Measurements from ENCODE around the gene STXBP5. TPM values are rescaled to one million over a fixed set of nuclear protein-coding genes. Genes with fewer than 3 reads are reported as not detected.

Gene STXBP5
- total and polyA plus RNA-seq, 2 donors (not counting 1 experiment from before 2014, with no cell fraction given) = 4.6 to 24.1 TPM

GRCh38 chr6:147169529-147169928 lies 34.7 kb upstream of the STXBP5 start:
- no peaks in the 10 kb centered on the region for H3K4me1 ChIP-seq (ENCODE audit: control insufficient read depth in 2 of 2, insufficient read depth in 2 of 2, low read length in 2 of 2)
- TF ChIP-seq, protein P1, sequence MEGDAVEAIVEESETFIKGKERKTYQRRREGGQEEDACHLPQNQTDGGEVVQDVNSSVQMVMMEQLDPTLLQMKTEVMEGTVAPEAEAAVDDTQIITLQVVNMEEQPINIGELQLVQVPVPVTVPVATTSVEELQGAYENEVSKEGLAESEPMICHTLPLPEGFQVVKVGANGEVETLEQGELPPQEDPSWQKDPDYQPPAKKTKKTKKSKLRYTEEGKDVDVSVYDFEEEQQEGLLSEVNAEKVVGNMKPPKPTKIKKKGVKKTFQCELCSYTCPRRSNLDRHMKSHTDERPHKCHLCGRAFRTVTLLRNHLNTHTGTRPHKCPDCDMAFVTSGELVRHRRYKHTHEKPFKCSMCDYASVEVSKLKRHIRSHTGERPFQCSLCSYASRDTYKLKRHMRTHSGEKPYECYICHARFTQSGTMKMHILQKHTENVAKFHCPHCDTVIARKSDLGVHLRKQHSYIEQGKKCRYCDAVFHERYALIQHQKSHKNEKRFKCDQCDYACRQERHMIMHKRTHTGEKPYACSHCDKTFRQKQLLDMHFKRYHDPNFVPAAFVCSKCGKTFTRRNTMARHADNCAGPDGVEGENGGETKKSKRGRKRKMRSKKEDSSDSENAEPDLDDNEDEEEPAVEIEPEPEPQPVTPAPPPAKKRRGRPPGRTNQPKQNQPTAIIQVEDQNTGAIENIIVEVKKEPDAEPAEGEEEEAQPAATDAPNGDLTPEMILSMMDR (IDR thresholded peaks at IDR 0.05) = no peak
- no peak for TF ChIP-seq EZH2 (IDR thresholded peaks at IDR 0.05; ENCODE audit: borderline replicate concordance, insufficient read depth, low read depth, low read length, poor library complexity, severe bottlenecking)
- POLR2A ChIA-PET = no interaction called here
- Mint-ChIP-seq H3K4me3 (no peak overlapping the region), H3K27ac (no peak overlapping the region), H3K4me1 (no peaks in the 10 kb centered on the region), H3K9me3 (ENCODE audit: insufficient read depth) (no peaks in the 10 kb centered on the region), H3K27me3 (no peaks in the 10 kb centered on the region)
- no peaks in the 10 kb centered on the region for H4K20me1 ChIP-seq (ENCODE audit: control insufficient read depth, insufficient read depth, low read length, poor library complexity, severe bottlenecking)
- DNase-seq (no peak), ATAC-seq (ENCODE audit: low read depth) (no peak)
- H3K27me3 ChIP-seq (replicated peaks in 1 of 4; ENCODE audit: control extremely low read depth in 1 of 4, control insufficient read depth in 3 of 4, insufficient read depth in 4 of 4, low read length in 3 of 4) = no peaks in the 10 kb centered on the region
- H3K36me3 ChIP-seq (replicated peaks in 1 of 2; ENCODE audit: control extremely low read depth in 1 of 2, control insufficient read depth in 1 of 2, extremely low read depth in 1 of 2, insufficient read depth in 2 of 2, low read length in 1 of 2) = no peaks in the 10 kb centered on the region
- no CpG with 5 or more reads among the region's 1 CpG for WGBS (ENCODE audit: insufficient coverage)
- no peaks in the 10 kb centered on the region for H3K79me2 ChIP-seq (ENCODE audit: control insufficient read depth, insufficient read depth, low read length)
- CTCF ChIA-PET = no interaction called here
- no peak overlapping the region for H3K9ac ChIP-seq (ENCODE audit: low read length)
- H3K27ac ChIP-seq (ENCODE audit: low read length in 2 of 2) = no peak overlapping the region
- H3K9me3 ChIP-seq (ENCODE audit: control extremely low read depth in 1 of 3, control insufficient read depth in 2 of 3, insufficient read depth in 1 of 3, low read length in 2 of 3) = no peaks in the 10 kb centered on the region
- H3K4me3 ChIP-seq (ENCODE audit: control extremely low read depth in 1 of 5, extremely low read depth in 1 of 5, insufficient read depth in 1 of 5, low read depth in 2 of 5, low read length in 4 of 5) = no peak overlapping the region
- no peak overlapping the region for H3K4me2 ChIP-seq (replicated peaks; ENCODE audit: low read depth, low read length, poor library complexity, severe bottlenecking)
- intact Hi-C loops (cut with micrococcal nuclease) = loop anchor here (10.0 kb wide), 1 partner anchor 55 kb away; no protein-coding TSS in a partner anchor
- no peak overlapping the region for H2AFZ ChIP-seq (ENCODE audit: insufficient read depth, low read depth, low read length, poor library complexity, severe bottlenecking)

DNA sequence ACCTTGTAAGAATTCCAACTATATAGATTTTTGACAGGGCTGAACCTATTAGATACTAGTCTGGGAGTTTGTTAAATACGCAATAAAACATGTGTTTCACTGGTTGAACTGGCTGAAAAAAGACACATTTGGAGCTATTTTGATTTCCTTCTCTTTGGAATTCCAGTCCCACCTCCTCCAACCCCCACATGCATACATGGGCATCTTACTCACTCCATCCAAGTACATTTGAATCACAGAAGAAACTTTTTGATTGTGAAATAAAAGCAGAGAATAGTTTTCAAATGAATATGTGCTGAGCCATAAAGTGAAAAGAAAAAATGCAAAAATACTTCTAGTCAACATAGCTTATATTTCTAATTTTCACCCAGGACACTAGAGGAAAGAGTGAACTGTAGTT lies 33.9 kb upstream of the STXBP5 start:
- intact Hi-C loops (cut with micrococcal nuclease) = no loop called here
- no peak overlapping the region for H3K9ac ChIP-seq (ENCODE audit: low read length)
- H4K20me1 ChIP-seq (ENCODE audit: control insufficient read depth, insufficient read depth, low read length, poor library complexity, severe bottlenecking) = no peaks in the 10 kb centered on the region
- H3K27ac ChIP-seq (ENCODE audit: low read length in 2 of 2) = no peak overlapping the region
- no peaks in the 10 kb centered on the region for H3K36me3 ChIP-seq (replicated peaks in 1 of 2; ENCODE audit: control extremely low read depth in 1 of 2, control insufficient read depth in 1 of 2, extremely low read depth in 1 of 2, insufficient read depth in 2 of 2, low read length in 1 of 2)
- ChIA-PET POLR2A (no interaction called here), CTCF (no interaction called here)
- H3K9me3 Mint-ChIP-seq (ENCODE audit: insufficient read depth) = no peaks in the 10 kb centered on the region
- H3K27me3 ChIP-seq (replicated peaks in 1 of 4; ENCODE audit: control extremely low read depth in 1 of 4, control insufficient read depth in 3 of 4, insufficient read depth in 4 of 4, low read length in 3 of 4) = no peaks in the 10 kb centered on the region
- WGBS (ENCODE audit: insufficient coverage) = no CpG with 5 or more reads among the region's 1 CpG
- no peak overlapping the region for H3K4me3 ChIP-seq (ENCODE audit: control extremely low read depth in 1 of 5, extremely low read depth in 1 of 5, insufficient read depth in 1 of 5, low read depth in 2 of 5, low read length in 4 of 5)
- TF ChIP-seq, protein P1 (IDR thresholded peaks at IDR 0.05) = no peak
- no peak for TF ChIP-seq EZH2 (IDR thresholded peaks at IDR 0.05; ENCODE audit: borderline replicate concordance, insufficient read depth, low read depth, low read length, poor library complexity, severe bottlenecking)
- no peaks in the 10 kb centered on the region for H3K79me2 ChIP-seq (ENCODE audit: control insufficient read depth, insufficient read depth, low read length)
- H3K9me3 ChIP-seq (ENCODE audit: control extremely low read depth in 1 of 3, control insufficient read depth in 2 of 3, insufficient read depth in 1 of 3, low read length in 2 of 3) = no peaks in the 10 kb centered on the region
- H2AFZ ChIP-seq (ENCODE audit: insufficient read depth, low read depth, low read length, poor library complexity, severe bottlenecking) = no peak overlapping the region
- no peak overlapping the region for H3K27ac Mint-ChIP-seq
- DNase-seq = no peak
- H3K4me2 ChIP-seq (replicated peaks; ENCODE audit: low read depth, low read length, poor library complexity, severe bottlenecking) = no peak overlapping the region
- H3K4me1 ChIP-seq (ENCODE audit: control insufficient read depth in 2 of 2, insufficient read depth in 2 of 2, low read length in 2 of 2) = no peaks in the 10 kb centered on the region
- H3K27me3 Mint-ChIP-seq = no peaks in the 10 kb centered on the region
- no peak overlapping the region for H3K4me3 Mint-ChIP-seq
- H3K4me1 Mint-ChIP-seq = no peaks in the 10 kb centered on the region
- no peak for ATAC-seq (ENCODE audit: low read depth)
